ENCODE results near the gene CD22. TPM values are rescaled to one million over a fixed set of nuclear protein-coding genes. Genes with fewer than 3 reads are reported as not detected.

CD22 gene
- total and polyA plus RNA-seq, 2 of the 4 experiments (the other 2 are of a cell fraction), result 0.18 to 0.22 TPM

DNA sequence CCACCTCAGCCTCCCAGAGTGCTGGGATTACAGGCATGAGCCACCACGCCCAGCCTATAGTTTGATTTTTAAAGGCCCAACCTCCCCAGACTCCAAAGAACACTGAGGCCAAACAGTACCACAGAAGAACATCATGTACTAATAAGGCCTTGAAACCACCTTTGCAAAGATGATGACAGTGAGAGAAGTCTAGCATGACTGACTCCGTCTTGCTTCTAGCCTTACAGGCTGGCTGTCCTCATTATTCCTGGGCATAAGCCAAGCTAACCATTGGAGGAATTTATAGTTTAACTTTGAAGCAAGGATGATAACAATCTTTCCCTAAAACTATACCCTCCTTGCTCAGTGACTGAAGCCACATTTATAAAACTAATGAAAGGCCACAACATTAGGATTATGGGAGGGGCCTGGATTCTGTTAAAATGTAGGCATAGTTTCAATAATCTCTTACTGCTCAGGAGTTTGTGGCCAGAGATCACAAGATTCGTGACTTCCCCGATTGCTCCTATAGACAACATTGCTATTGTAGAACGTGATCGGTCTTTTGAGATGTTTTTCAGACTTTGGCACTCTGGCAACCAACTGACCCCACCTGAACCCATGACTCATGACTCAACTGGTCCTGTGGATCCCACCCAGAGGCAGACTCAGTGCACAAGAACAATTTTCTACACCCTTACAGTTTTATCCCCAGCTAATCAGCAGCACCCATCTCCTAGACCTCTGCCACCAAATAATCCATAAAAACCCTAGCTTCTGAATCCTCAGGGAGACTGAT, 59.5 kb downstream of the CD22 start:
- dilution Hi-C loops (cut with HindIII; ENCODE audit: low sequenced_read_pairs, unreplicated experiment), result no loop called here

More for the DNA sequence above, 59.5 kb downstream of the CD22 start:
- Histone ChIP-seq H4K5ac (ENCODE audit: low read depth, low read length) (no peak overlapping the region), H3K4me3 (ENCODE audit: insufficient read depth, low read depth, low read length) (no peak overlapping the region), H2BK5ac (ENCODE audit: low read depth, low read length, poor library complexity, severe bottlenecking) (no peak overlapping the region), H3K27ac (ENCODE audit: insufficient read depth, low read length) (no peak overlapping the region), H3K14ac (replicated peaks; ENCODE audit: low read depth, low read length) (no peak overlapping the region), H3K9ac (ENCODE audit: low read depth, low read length) (no peak overlapping the region), H3K18ac (ENCODE audit: low read depth, low read length) (no peak overlapping the region), H3K23ac (ENCODE audit: low read depth, low read length) (no peak overlapping the region), H4K91ac (ENCODE audit: insufficient read depth, low read depth, low read length) (no peak overlapping the region), H3K36me3 (ENCODE audit: control insufficient read depth, insufficient read depth, low read length) (no peaks in the 10 kb centered on the region), H3K9me3 (ENCODE audit: control insufficient read depth, insufficient read depth, low read length) (0 out of 2 replicates have a peak, but pooled peaks cover 1% of the 10 kb centered on the region), H2BK120ac (ENCODE audit: low read depth, low read length) (no peak overlapping the region), H3K4me1 (ENCODE audit: control insufficient read depth, insufficient read depth, low read length) (no peaks in the 10 kb centered on the region), H3K27me3 (ENCODE audit: control insufficient read depth, insufficient read depth, low read length) (0 out of 2 replicates have a peak, but pooled peaks cover 1% of the 10 kb centered on the region), H4K20me1 (ENCODE audit: insufficient read depth, low read length) (no peaks in the 10 kb centered on the region), H2AK5ac (ENCODE audit: low read depth, low read length) (no peak overlapping the region), H2BK15ac (ENCODE audit: low read depth, low read length) (no peak overlapping the region), H2BK20ac (ENCODE audit: low read depth, low read length) (no peak overlapping the region), H3K56ac (ENCODE audit: extremely low read depth, insufficient read depth, low read length) (no peak overlapping the region), H2AFZ (replicated peaks; ENCODE audit: low read length, poor library complexity) (no peak overlapping the region), H3K4ac (ENCODE audit: low read depth, low read length) (no peak overlapping the region), H3K9me1 (ENCODE audit: insufficient read depth, low read length) (no peaks in the 10 kb centered on the region), H2AK9ac (replicated peaks; ENCODE audit: low read depth, low read length, poor library complexity) (no peak overlapping the region), H3K79me1 (ENCODE audit: low read depth in 1 of 2, low read length in 2 of 2) (no peaks in the 10 kb centered on the region), H4K8ac (ENCODE audit: low read depth in 2 of 2, low read length in 2 of 2) (no peak overlapping the region), H3K4me2 (ENCODE audit: low read depth, low read length) (no peak overlapping the region)
- BruUV-seq (replicated peaks), result no TSS peak
- ATAC-seq (ENCODE audit: low read depth) (no peak), DNase-seq (no peak)
- TF ChIP-seq MXI1 (IDR thresholded peaks at IDR 0.05; ENCODE audit: borderline replicate concordance, low read depth, low read length) (no peak), BHLHE40 (IDR thresholded peaks at IDR 0.05; ENCODE audit: low read depth, low read length) (no peak), RCOR1 (IDR thresholded peaks at IDR 0.05; ENCODE audit: insufficient replicate concordance, low read length) (no peak), RFX5 (IDR thresholded peaks at IDR 0.05; ENCODE audit: low read depth, low read length) (no peak), NFE2L2 (IDR thresholded peaks at IDR 0.05; ENCODE audit: low read depth, low read length) (no peak)
- TF ChIP-seq, protein P1, sequence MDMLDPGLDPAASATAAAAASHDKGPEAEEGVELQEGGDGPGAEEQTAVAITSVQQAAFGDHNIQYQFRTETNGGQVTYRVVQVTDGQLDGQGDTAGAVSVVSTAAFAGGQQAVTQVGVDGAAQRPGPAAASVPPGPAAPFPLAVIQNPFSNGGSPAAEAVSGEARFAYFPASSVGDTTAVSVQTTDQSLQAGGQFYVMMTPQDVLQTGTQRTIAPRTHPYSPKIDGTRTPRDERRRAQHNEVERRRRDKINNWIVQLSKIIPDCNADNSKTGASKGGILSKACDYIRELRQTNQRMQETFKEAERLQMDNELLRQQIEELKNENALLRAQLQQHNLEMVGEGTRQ (IDR thresholded peaks at IDR 0.05; ENCODE audit: low read depth, low read length), result no peak
- TF ChIP-seq, protein P2, sequence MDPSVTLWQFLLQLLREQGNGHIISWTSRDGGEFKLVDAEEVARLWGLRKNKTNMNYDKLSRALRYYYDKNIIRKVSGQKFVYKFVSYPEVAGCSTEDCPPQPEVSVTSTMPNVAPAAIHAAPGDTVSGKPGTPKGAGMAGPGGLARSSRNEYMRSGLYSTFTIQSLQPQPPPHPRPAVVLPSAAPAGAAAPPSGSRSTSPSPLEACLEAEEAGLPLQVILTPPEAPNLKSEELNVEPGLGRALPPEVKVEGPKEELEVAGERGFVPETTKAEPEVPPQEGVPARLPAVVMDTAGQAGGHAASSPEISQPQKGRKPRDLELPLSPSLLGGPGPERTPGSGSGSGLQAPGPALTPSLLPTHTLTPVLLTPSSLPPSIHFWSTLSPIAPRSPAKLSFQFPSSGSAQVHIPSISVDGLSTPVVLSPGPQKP (IDR thresholded peaks at IDR 0.05; ENCODE audit: borderline replicate concordance, low read depth, low read length), result no peak
- intact Hi-C loops (cut with micrococcal nuclease), result no loop called here
- ChIA-PET CTCF (no interaction called here), POLR2A (ENCODE audit: unreplicated experiment) (no interaction called here)
- in situ Hi-C loops (cut with MboI; ENCODE audit: low sequenced_read_pairs), result no loop called here
- 56% methylated on average over 3 of the region's 6 CpGs; no CpG with 5 or more reads in 1 of the 2 experiments for WGBS, 2 experiments (ENCODE audit: extremely low coverage in 2 of 2, insufficient read length in 1 of 2)

Data from IMR-90 (cell line).